Stimulated activated CD8-positive, alpha-beta memory T cell treated with anti-CD3 and anti-CD28 coated beads, Interleukin-7, amount 100 ng/mL, for 24 hours (primary cell): ENCODE measurements around the gene GMFB.
"Not testable (repeated sequence)": the region's sequence is repeated elsewhere in the genome, so short reads cannot be mapped to it uniquely, and the experiment has no call there.

Source experiments
- DNase-seq: peaks from one replicate; pipeline ENCODE4 v3.0.0-alpha.2; 2020; ENCODE audit warnings: low read depth

The GMFB gene

DNA sequence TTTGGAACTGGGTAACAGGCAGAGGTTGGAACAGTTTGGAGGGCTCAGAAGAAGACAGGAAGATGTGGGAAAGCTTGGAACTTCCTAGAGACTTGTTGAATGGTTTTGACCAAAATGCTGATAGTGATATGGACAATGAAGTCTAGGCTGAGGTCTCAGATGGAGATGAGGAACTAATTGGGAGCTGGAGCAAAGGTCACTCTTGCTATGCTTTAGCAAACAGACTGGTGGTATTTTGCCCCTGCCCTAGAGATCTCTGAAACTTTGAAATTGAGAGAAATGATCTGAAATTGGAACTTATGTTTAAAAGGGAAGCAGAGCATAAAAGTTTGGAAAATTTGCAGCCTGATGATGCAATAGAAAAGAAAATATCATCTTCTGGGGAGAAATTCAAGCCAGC lies 30.2 kb downstream of the GMFB start:
- not testable (repeated sequence) for DNase-seq

DNA sequence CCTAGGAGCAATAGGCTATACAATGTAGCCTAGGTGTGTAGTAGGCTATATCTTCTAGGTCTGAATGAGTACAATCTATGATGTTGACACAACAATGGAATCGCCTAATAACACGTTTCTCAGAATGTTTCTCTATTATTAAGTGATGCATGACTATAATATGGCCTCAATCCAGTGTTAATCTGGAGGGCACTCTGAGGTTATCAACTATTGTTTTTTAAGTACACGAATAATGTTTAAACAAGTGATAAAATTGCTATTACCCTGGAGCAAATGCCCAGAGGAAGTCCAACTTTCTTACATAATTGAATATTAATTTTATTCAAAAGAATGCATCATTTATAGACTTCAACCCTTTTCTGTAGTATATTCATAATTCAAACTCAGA lies 31.2 kb downstream of the GMFB start:
- no peak for DNase-seq

- not testable (repeated sequence) for DNase-seq
Observed at GRCh38 chr14:54456820-54457608, 31.8 kb downstream of the GMFB start.

- DNase-seq, result no peak
Observed at GRCh38 chr14:54455363-54455762, 33.4 kb downstream of the GMFB start.

GRCh38 chr14:54453990-54454389 lies 34.8 kb downstream of the GMFB start:
- DNase-seq, result not testable (repeated sequence)

DNA sequence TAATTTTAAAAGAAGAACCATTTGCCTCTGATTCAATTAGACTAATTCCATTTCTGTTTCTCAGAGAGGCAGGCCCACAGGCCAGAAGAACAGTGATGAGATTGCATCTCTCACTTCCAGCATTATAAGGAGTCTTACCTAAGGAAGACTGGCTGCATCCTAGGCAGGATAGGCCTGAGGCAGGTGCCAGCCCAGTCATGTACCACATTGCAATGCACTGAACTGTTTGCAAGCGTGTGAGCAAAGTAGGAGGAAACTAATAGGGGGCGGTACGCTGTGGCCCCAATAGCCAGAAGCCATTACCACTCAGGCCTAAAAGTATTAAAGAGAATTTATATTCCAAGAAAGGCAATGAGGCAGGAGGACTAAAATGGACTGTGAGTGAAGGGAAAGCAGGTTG lies 35.5 kb downstream of the GMFB start:
- DNase-seq, result no peak

DNA sequence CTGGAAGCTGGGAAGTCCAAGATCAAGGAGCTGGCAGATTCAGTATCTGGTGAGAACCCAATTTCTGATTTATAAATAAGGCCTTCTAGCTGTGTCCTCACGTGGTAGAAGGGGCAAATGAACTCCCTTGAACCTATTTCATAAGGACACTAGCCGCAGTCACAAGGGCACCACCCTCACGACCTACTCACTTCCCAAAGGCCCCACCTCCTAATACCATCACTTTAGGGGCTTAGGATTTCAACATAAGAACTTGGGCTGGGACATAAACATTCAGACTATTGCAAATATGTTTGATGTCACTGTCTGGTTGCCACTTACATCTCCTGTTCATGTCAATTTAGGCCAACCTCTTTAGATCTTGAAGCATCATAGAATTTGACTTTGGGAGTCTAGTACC lies 36.8 kb downstream of the GMFB start:
- DNase-seq, result no peak

DNA sequence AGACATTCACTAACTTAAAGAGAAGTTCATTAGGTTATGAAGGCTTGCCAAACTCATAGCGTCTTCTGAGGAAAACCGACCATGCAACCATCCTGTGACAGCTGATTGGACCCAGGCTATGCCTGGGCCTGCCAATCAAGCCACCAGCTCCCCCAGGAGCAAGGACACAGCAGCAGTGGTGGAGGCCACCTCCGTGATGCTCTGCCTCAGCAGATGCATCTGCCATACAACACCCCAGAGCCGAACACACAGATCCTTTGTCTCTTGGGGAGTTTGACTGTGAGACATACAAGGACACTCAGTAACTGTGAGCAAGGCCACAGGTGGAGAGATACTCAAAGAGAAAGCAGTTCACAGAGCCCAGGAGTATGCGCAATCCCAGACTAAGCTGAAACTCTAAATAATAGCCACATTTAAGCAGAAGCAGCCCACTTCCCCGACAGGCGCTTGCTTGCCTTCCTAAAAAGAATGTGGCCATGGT lies 37.6 kb downstream of the GMFB start:
- DNase-seq, result no peak

DNA sequence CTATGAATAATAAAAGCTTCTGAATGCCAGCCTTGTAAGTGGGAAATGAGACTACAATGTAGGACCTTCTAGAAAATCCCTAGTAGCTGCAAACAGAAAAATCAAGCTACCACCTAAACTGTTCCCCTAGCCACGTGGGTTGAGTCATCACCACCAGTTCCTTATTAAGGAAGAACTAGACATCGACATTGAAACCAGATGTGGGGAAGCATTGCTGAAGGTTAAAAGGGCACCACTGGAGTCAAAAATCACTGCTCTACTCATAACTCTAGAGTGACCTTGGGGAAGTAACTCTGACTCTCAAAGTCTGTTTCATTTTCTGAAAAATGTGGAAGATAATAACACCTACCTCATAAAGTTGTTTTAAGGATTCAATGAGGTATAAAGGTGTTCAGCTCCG lies 38.2 kb downstream of the GMFB start:
- DNase-seq, result no peak

DNA sequence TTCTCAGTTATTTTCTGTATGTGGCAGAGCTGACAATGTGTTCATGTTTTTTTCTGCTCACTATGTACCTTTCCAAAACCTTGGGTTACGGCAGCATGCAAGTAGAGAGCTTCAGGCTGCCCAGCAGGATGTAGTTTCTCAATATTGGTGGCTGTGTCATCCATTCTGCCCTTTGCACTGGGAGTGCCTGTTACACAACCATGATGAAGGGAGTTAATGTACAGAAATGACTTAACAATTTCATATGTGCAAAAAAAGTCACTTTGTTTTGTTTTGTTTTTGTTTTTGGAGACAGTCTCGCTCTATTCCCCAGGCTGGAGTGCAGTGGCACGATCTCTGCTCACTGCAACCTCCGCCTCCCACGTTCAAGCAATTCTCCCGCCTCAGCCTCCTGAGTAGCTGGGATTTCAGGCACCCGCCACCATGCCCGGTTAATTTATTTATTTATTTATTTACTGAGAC lies 41.5 kb downstream of the GMFB start:
- no peak for DNase-seq

GRCh38 chr14:54446161-54446693 lies 42.6 kb downstream of the GMFB start:
- DNase-seq, result no peak

DNA sequence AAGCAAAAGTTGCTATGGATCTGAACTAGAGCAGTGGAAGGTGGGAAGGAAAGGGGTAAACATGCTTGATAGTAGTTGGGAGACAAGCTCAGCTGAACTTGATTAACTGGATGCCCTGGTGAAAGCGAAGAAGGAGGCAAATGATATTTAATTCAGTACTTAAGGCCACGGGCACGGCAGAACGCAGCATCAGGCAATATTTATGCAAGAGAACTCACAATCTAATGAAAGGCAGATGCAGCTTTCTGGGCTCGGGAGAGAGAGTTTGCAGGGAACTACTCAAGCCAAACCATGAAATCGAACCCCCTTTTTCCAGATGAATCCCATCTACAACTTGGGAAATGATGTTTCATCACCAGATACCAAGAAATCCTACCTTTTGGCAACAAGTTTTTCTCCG lies 44.1 kb downstream of the GMFB start:
- DNase-seq, result no peak

DNA sequence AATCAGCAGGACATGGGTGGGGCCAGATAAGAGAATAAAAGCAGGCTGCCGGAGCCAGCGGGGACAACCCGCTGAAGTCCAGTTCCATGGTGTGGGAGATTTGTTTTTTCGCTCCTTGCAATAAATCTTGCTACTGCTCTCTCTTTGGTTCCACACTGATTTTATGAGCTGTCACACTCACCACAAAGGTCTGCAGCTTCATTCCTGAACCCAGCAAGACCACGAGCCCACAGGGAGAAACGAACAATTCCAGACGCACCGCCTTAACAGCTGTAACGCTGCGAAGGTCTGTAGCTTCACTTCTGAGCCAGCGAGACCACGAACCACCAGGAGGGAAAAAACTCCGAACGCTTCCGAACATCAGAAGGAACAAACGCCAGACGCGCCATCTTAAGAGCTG lies 44.8 kb downstream of the GMFB start:
- no peak for DNase-seq

DNA sequence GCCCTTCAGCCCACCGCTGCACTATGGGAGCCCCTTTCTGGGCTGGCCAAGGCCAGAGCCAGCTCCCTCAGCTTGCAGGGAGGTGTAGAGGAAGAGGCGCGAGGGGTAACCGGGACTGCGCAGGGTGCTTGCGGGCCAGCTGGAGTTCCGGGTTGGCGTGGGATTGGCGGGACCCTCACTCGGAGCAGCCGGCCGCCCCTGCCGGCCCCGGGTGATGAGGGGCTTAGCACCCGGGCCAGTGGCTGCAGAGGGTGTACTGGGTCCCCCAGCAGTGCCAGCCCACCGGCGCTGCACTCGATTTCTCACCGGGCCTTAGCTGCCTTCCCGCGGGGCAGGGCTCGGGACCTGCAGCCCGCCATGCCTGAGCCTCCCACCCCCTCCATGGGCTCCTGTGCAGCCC lies 45.8 kb downstream of the GMFB start:
- DNase-seq, result not testable (repeated sequence)

GRCh38 chr14:54440873-54441868 lies 47.6 kb downstream of the GMFB start, which contains the start of gene CNIH1:
CNIH1 (minus strand) TSS chr14:54441374; CDS start chr14:54441327, 47 bp downstream.
- peak; percentile 87 for DNase-seq

GRCh38 chr14:54440476-54440872 lies 48.3 kb downstream of the GMFB start:
- DNase-seq, result no peak

DNA sequence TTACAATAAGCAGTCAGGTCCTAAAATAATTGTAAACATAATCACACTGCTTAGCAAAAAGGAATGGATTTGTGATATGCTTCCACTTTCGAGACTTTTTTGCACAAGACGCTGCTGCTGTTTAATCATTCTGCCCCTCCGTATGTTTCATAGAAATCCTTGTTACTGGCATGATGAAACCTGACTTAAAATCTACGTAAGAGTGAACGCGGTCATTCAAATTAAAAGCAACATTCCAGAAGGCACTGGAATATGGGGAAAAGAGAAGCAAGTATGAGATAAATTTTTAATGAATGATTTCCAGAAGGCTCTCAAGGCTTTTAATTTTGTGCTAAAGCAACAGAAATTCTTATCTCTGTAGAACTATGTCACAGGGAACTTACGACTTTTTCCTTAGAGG lies 48.7 kb downstream of the GMFB start:
- no peak for DNase-seq

- no peak for DNase-seq
Observed at GRCh38 chr14:54438703-54439102, 50.1 kb downstream of the GMFB start.

- not testable (repeated sequence) for DNase-seq
Observed at GRCh38 chr14:54437954-54438353, 50.8 kb downstream of the GMFB start.

- DNase-seq, result no peak
Observed at GRCh38 chr14:54435500-54435981, 53.2 kb downstream of the GMFB start.

- DNase-seq, result no peak
Observed at GRCh38 chr14:54428527-54428926, 60.3 kb downstream of the GMFB start.

GRCh38 chr14:54427871-54428270 lies 60.9 kb downstream of the GMFB start:
- DNase-seq, result no peak
